Effector memory CD8-positive, alpha-beta T cell (primary cell): Measurements from ENCODE around the gene GLIPR1L2.

Source experiments
- ATAC-seq: fragments of 150-1000 bp; cut with Tn5 transposase; replicated peaks from 2 replicates; pipeline ENCODE4 v1.10.0; 2021; ENCODE audit warnings: mild to moderate bottlenecking, moderate library complexity
- DNase-seq, 3 experiments: peaks; one replicate each; pipeline ENCODE4 v3.0.0; 2021
- H3K27ac Mint-ChIP-seq, 2 donors: one replicate each; pipeline ENCODE4 v1.8.0; 2022; ENCODE audit warnings: mild to moderate bottlenecking in 2 of 2, mixed read lengths in 2 of 2, moderate library complexity in 2 of 2
- H3K27me3 Mint-ChIP-seq, 2 donors: one replicate each; pipeline ENCODE4 v1.8.0; 2022; ENCODE audit warnings: mixed read lengths in 2 of 2
- H3K36me3 Mint-ChIP-seq: one replicate; pipeline ENCODE4 v1.8.0; 2022; ENCODE audit warnings: mild to moderate bottlenecking, moderate library complexity, mixed read lengths; ENCODE audit not compliant: insufficient read depth
- H3K4me1 Mint-ChIP-seq, 2 donors: one replicate each; pipeline ENCODE4 v1.8.0; 2022; ENCODE audit warnings: low read depth in 2 of 2, mixed read lengths in 2 of 2
- H3K4me3 Mint-ChIP-seq, 2 donors: one replicate each; pipeline ENCODE4 v1.8.0; 2022; ENCODE audit warnings: mild to moderate bottlenecking in 2 of 2, mixed read lengths in 2 of 2, moderate library complexity in 2 of 2
- H3K9me3 Mint-ChIP-seq, 2 donors: one replicate each; pipeline ENCODE4 v1.8.0; 2022; ENCODE audit warnings: mixed read lengths in 2 of 2

GLIPR1L2 gene

DNA sequence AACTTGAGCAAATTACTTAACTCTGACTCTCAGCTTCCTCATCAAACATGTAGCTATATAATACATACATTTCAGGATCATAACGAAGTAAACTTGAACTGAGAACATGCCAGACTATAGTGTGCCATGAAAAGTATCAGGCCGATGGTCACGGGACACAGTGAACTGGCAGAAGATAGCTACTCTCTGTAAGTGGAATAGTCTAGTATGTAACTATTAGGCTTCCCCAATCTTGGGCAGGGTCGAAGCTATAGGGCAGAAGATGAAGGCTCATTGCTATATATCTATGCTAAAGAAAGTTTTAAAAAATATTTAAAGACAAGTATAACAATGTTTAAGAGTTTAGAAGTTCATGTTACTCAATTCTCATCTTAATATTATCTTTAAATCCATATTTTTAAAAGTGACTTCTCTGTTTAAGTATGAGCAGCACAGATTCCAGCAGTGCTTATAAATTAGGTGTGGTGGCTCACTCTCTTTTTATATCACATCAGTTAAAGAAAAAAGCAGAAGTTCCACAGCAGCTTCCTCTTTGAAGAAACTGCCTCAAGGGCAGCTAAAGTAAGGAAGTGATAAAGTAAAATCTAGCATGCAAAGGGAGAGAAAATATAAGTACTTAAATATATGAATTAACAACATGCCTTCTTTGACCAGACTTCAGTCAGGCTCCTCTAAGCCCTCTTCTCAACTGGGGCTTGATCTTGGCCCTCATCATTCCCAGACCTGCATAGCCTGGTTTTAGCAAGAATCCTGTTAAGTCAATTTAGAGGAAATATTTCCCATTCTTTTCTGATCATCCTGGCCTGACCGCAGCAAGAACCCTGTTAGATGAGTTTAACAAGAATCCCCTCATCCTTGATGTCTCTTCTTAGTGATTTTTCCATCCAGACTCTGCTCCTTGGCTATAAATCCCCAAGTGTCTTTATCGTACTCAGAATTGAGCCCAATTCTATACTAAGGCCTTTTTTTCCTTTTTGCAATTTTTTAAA is 81.3 kb downstream of the GLIPR1L2 start:
- no peaks in the 10 kb centered on the region for H3K36me3 Mint-ChIP-seq
- H3K4me3 Mint-ChIP-seq, result no peak overlapping the region
- ATAC-seq (no peak), DNase-seq (no peak)
- H3K4me1 Mint-ChIP-seq, result peaks cover 0 to 3% of the 10 kb centered on the region in 2 donors
- H3K27me3 Mint-ChIP-seq, result peaks cover 0 to 4% of the 10 kb centered on the region in 2 donors
- no peak overlapping the region for H3K27ac Mint-ChIP-seq
- H3K9me3 Mint-ChIP-seq, result no peaks in the 10 kb centered on the region

- Mint-ChIP-seq H3K9me3 (no peaks in the 10 kb centered on the region), H3K27ac (no peak overlapping the region), H3K4me1 (peaks cover 4 to 7% of the 10 kb centered on the region in 2 donors), H3K27me3 (peaks cover 0 to 4% of the 10 kb centered on the region in 2 donors), H3K4me3 (no peak overlapping the region), H3K36me3 (no peaks in the 10 kb centered on the region)
- ATAC-seq, result no peak
- no peak for DNase-seq
Observed at GRCh38 chr12:75474116-75474515, 83.2 kb downstream of the GLIPR1L2 start.

DNA sequence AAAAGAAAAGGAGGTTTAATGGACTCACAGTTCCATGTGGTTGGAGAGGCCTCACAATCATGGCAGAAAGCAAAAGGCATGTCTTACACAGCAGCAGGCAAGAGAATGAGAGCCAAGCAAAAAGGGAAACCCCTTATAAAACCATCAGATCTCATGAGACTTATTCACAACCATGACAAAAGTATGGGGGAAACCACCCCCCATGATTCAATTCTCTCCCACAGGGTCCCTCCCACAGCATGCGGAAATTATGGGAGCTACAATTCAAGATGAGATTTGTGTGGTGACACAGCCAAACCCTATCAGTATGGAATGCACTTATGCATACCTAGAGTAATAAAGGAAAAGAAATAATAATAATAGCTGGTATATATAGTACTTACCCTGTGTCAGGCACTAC is 85.2 kb downstream of the GLIPR1L2 start:
- ATAC-seq (no peak), DNase-seq (no peak)
- Mint-ChIP-seq H3K36me3 (peaks cover 15% of the 10 kb centered on the region), H3K9me3 (no peaks in the 10 kb centered on the region), H3K27me3 (peaks cover 0 to 4% of the 10 kb centered on the region in 2 donors), H3K4me1 (peaks cover 18 to 20% of the 10 kb centered on the region in 2 donors), H3K27ac (no peak overlapping the region), H3K4me3 (no peak overlapping the region)

DNA sequence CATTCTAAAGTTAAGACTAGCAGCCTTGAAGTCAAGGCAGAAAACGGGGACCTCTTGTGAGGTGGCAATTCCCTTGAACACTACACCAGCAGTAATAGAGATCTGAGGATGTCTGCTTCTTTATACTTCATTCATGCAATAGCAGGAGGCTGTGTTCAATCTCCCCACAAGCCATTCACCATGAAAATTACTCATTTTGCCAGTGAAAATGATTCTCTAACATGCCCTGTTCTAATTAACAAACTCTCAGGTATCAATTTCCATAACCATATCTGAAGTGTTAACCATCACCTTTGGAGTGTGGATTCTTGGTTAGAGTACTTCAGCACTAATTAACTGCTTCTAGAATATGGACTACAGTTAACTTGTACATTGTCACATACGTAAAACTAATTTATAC is 86.2 kb downstream of the GLIPR1L2 start:
- H3K36me3 Mint-ChIP-seq, result peaks cover 24% of the 10 kb centered on the region
- peaks cover 29 to 30% of the 10 kb centered on the region in 2 donors for H3K4me1 Mint-ChIP-seq
- DNase-seq (no peak), ATAC-seq (no peak)
- no peak overlapping the region for H3K4me3 Mint-ChIP-seq
- peaks cover 0 to 4% of the 10 kb centered on the region in 2 donors for H3K27me3 Mint-ChIP-seq
- no peaks in the 10 kb centered on the region for H3K9me3 Mint-ChIP-seq
- no peak overlapping the region for H3K27ac Mint-ChIP-seq

GRCh38 chr12:75478116-75478794 is 87.4 kb downstream of the GLIPR1L2 start:
- Mint-ChIP-seq H3K27me3 (peaks cover 0 to 4% of the 10 kb centered on the region in 2 donors), H3K4me3 (peak overlapping the region in 1 of 2 donors; percentile 15), H3K9me3 (no peaks in the 10 kb centered on the region), H3K27ac (peak overlapping the region; percentile 95 to 98), H3K4me1 (peaks cover 33 to 36% of the 10 kb centered on the region in 2 donors), H3K36me3 (peaks cover 33% of the 10 kb centered on the region)
- DNase-seq (peak in 1 of 3 experiments; percentile 15), ATAC-seq (peak; percentile 35)

GRCh38 chr12:75479963-75480461 is 89.1 kb downstream of the GLIPR1L2 start:
- no peaks in the 10 kb centered on the region for H3K9me3 Mint-ChIP-seq
- H3K4me3 Mint-ChIP-seq, result peak overlapping the region; percentile 67 to 76
- H3K27me3 Mint-ChIP-seq, result no peaks in the 10 kb centered on the region
- H3K4me1 Mint-ChIP-seq, result peaks cover 49 to 53% of the 10 kb centered on the region in 2 donors
- peak overlapping the region; percentile 95 to 98 for H3K27ac Mint-ChIP-seq
- ATAC-seq, result peak; percentile 42
- DNase-seq, result peak in 2 of 3 experiments; percentile 25 to 26
- H3K36me3 Mint-ChIP-seq, result peaks cover 43% of the 10 kb centered on the region

GRCh38 chr12:75480469-75480949 is 89.6 kb downstream of the GLIPR1L2 start, which contains the start of gene GLIPR1:
GLIPR1 (plus strand) TSS chr12:75480755; CDS start chr12:75480881, 126 bp downstream.
- H3K4me3 Mint-ChIP-seq, result peak within 1 kb of the TSS; percentile 67 to 76
- DNase-seq, result peak; percentile 67 to 79 (median 69)
- no peaks in the 10 kb centered on the region for H3K27me3 Mint-ChIP-seq
- peaks cover 50 to 57% of the 10 kb centered on the region in 2 donors for H3K4me1 Mint-ChIP-seq
- ATAC-seq, result peak; percentile 83
- H3K27ac Mint-ChIP-seq, result peak within 1 kb of the TSS; percentile 95 to 98
- peaks cover 47% of the 10 kb centered on the region for H3K36me3 Mint-ChIP-seq
- no peaks in the 10 kb centered on the region for H3K9me3 Mint-ChIP-seq

- peaks cover 50% of the 10 kb centered on the region for H3K36me3 Mint-ChIP-seq
- H3K4me1 Mint-ChIP-seq, result peaks cover 50 to 57% of the 10 kb centered on the region in 2 donors
- H3K27ac Mint-ChIP-seq, result peak overlapping the region; percentile 95 to 98
- H3K4me3 Mint-ChIP-seq, result peak overlapping the region; percentile 67 to 76
- H3K27me3 Mint-ChIP-seq, result no peaks in the 10 kb centered on the region
- DNase-seq, result no peak
- no peaks in the 10 kb centered on the region for H3K9me3 Mint-ChIP-seq
- ATAC-seq, result peak; percentile 3
Observed at GRCh38 chr12:75481013-75481705, 90.3 kb downstream of the GLIPR1L2 start.

DNA sequence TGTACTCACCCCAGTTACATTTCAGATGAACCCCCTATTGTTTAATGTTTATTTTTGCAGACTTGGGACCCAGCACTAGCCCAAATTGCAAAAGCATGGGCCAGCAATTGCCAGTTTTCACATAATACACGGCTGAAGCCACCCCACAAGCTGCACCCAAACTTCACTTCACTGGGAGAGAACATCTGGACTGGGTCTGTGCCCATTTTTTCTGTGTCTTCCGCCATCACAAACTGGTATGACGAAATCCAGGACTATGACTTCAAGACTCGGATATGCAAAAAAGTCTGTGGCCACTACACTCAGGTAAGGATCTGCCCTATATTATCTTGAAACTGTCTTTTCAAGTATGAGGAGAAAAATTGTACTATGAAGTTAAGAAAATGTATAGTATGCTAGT is 90.9 kb downstream of the GLIPR1L2 start:
- ATAC-seq (no peak), DNase-seq (no peak)
- Mint-ChIP-seq H3K27ac (peak overlapping the region; percentile 95 to 98), H3K4me1 (peaks cover 53 to 60% of the 10 kb centered on the region in 2 donors), H3K4me3 (peak overlapping the region; percentile 67 to 76), H3K27me3 (no peaks in the 10 kb centered on the region), H3K36me3 (peaks cover 52% of the 10 kb centered on the region), H3K9me3 (no peaks in the 10 kb centered on the region)
